ENCODE data around the gene KRT6A.
A peak's percentile ranks its signal among the peaks of the same experiment; 100 is the strongest.

KRT6A gene

GRCh38 chr12:52493172-52493571 lies at the start of gene KRT6A:
KRT6A (minus strand) TSS chr12:52493257; CDS start chr12:52493188, 69 bp downstream.
- no peak for DNase-seq

- DNase-seq, result no peak
Measured at GRCh38 chr12:52542157-52542556, 49.1 kb upstream of the KRT6A start.

GRCh38 chr12:52541709-52542108 lies 48.7 kb upstream of the KRT6A start:
- DNase-seq, result no peak

GRCh38 chr12:52540531-52540930 lies 47.5 kb upstream of the KRT6A start:
- no peak for DNase-seq

GRCh38 chr12:52539821-52540173 lies 46.7 kb upstream of the KRT6A start:
- DNase-seq, result no peak

GRCh38 chr12:52539083-52539820 lies 46.2 kb upstream of the KRT6A start:
- DNase-seq, result peak; percentile 80

- DNase-seq, result no peak
Measured at GRCh38 chr12:52537101-52537500, 44.0 kb upstream of the KRT6A start.

DNA sequence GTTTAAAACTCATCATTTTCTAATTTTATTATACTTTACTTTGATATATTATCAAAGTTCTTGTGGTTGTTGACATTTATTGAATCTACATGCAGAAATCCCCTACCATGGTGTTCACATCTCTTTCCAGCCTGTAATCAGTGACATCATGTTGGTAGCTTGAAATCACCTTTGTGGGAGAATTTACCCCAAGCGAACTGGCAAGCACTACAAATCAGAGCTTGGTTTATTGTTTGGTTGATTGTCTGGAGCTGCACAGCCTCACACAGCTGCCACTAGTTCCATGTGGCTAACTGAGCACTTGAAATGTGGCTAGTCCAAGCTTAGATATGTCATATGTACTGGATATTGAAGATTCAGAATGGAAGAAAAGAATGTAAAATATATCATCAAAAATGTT lies 42.5 kb upstream of the KRT6A start:
- DNase-seq, result no peak

DNA sequence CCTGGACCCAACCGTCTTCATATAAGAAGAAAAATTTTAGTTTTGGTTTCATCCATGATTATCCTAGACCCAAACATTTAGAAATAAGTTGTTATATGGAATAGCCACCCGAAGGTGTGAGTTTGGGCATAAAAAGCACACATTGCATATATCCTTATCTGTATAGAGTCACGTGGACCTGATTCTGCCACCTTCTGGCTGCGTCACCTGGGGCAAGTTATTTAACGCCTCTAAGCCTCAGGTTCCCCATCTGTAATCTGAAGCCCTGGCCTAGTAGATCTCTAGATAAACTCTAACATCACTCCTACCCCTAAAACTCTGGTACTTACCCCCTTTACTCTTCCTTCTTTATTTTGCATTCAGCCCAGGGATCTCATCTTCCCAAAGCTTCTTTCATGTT lies 41.4 kb upstream of the KRT6A start:
- DNase-seq, result no peak

DNA sequence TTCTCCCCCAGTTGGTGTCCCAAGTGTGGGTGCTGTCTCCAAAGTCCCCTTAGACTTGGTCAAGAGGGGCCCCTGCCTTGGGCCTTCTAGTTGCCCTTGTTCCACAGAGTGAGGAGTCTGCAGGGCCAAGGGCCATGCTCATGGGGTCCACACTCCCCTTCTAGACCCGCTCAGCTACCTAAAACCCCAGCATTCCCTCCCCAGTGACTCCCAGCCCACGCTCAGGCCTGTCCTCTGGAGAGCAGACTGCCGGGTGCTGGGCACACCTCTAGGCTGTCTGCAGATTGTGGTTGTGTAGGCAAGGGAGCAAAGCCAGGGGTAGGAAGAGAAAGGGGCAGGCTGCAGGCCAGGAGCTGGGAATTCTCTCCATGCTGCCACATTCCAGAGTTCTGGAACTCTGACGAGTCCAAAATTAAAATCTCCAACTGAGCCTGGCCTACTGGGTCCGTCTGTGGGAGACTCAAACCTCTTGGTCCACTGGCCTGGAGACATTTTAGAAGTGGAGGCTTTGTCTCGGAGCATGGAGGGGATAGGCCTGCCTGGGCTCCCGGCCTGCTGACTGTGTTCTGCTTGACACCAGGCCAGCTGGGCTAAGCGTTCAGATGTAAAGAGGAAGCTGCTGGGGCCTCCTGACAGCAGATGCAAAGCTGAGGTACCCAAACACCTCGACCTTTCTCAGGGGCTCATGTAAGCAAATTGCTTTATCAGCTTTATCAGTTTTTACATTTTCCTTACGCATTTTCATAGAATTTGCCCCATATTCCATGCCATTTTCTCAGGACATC lies 40.8 kb upstream of the KRT6A start:
- DNase-seq, result no peak

DNA sequence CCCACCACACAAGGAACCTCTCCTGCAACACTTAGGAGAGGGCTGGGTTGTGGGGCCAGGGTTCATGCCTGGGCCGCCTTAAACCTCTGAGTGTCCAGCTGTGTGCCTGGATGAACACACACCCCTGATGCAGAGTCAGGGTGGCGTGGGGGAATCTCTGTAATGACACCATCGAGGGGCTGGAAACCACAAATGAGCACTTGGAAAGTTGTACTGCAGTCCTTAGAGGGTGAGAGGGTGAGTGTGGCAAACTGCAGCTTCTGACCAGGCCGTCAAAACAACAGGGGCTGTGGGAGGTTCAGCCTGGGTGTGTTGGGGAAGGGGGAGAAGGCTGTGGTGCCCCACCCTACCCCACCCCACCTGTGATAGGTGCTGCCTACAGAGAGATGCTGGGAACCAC lies 39.6 kb upstream of the KRT6A start:
- DNase-seq, result no peak

GRCh38 chr12:52531566-52532300 lies 38.7 kb upstream of the KRT6A start:
- DNase-seq, result no peak

- no peak for DNase-seq
Measured at GRCh38 chr12:52530905-52531304, 37.8 kb upstream of the KRT6A start.

GRCh38 chr12:52530366-52530765 lies 37.3 kb upstream of the KRT6A start:
- no peak for DNase-seq

- no peak for DNase-seq
Measured at GRCh38 chr12:52529846-52530245, 36.8 kb upstream of the KRT6A start.

DNA sequence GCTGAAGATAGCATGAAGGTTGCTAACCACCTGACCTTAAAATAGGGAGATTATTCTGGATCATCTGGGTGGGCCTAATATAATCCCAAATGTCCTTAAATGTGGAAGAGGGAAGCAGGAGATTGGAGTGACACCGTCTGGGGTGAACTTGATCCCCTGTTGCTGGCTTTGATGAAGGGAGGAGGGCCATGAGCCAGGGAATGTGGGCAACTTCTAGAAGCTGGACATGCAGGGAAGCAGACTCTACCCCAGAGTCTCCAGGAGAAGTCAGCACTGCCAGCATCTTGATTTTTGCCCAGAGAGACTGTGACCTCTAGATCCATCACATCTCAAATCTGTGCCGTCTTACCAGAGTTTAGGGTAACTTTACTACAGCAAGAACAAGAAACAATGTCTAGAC lies 36.4 kb upstream of the KRT6A start:
- no peak for DNase-seq

DNA sequence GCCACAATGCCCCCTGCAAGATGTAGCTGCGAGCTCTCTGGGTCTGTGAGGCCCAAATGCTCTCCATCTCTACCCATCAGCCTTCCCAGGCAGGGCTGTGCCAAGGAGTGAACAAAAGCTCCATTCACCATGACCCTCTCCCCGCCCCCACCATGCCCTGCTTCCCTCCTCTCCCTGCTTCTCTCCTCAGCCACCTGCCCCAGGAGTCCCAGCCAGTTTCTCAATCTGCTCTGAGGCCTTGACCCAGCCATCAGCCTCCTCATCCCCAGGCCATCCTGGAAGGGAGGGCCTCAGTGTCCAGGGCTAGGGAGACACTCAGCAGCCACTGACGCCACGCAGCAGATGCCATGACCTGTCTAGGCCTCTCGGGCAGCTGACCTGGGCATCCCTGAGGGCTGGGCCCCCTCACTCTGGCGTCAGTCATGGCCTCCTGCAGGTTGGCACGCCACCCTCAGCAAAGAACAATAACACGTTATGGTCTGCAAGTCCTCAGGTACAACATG lies 35.6 kb upstream of the KRT6A start:
- DNase-seq, result no peak

GRCh38 chr12:52527121-52527800 lies 34.2 kb upstream of the KRT6A start:
- no peak for DNase-seq

- DNase-seq, result no peak
Measured at GRCh38 chr12:52526511-52526951, 33.5 kb upstream of the KRT6A start.

DNA sequence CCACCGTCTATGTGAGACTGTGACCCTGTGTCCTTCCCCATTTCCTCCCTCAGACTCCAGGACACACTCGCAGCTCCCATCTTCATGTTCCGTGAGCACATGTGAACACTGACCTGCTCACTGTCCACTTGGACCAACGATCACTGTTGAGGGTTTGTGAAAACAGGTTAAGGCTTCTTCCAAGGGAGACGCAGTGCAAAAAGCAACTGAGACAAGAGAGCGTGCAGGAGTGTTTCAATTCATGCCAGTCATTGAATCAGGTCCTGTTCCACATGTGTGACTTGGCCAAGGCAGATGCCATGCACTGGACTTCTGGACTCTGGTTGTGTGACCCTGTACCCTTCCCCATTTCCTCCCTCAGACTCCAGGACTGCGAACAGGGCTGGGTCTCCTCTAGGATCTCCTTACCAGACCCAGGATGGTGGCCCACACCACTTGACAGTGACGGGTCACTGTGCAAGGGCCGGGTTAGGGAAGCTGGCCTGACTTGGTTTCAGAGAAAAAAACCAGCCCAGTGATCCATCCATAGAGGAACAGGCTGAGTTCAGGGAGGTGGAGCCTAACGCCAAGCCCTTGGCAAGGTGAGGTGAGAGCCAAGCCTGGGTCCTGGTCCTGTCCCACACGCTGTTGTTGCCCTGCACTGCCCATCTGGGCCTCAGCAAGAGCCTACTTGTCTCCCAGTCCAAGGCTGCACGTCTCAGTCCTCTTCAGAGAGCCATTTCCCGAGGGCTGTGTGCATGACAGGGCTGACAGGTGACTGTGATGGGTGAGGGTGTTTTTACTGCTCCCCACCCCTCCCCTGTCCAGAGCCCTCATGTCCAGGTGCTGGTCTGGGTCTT lies 32.8 kb upstream of the KRT6A start:
- DNase-seq, result no peak

GRCh38 chr12:52524898-52525591 lies 32.0 kb upstream of the KRT6A start:
- no peak for DNase-seq
